OCI-LY1 (cell line): ENCODE measurements around the gene UNC80.

ENCODE experiments used
- EZH2 ChIP-seq: fragments of 200-600 bp; sonication (generic), shearing (Covaris generic); IDR thresholded peaks from 2 replicates; pipeline ENCODE4 v1.8.0; 2017; ENCODE audit warnings: borderline replicate concordance, mixed run types, mild to moderate bottlenecking, antibody characterized with exemption, low read length, moderate library complexity, mixed read lengths
- TF ChIP-seq, protein P1 (sequence below): fragments of 200-600 bp; sonication (generic), shearing (Covaris generic); IDR thresholded peaks from 2 replicates; pipeline ENCODE4 v1.5.1; 2017; ENCODE audit warnings: mild to moderate bottlenecking, antibody characterized with exemption, low read length, moderate library complexity, mixed read lengths

DNA sequence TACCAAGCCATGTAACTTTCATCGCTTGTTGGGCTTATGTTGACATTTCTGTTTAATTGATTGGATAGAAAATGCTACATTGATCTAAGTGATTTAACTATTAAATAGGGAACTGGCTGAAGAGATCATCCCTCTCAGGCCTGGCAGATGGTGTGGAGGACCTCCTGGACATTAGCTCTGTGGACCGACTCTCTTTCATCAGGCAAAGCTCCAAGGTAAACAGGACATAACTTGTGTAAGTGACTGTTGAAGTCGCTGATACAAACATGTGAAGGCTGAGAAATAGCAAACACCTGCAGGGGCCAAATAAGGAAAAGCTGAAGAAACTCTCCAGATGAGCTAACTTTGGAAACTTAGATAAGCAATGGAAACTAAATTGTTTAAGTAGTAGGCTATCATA lies 68.8 kb downstream of the UNC80 start:
- TF ChIP-seq, protein P1, sequence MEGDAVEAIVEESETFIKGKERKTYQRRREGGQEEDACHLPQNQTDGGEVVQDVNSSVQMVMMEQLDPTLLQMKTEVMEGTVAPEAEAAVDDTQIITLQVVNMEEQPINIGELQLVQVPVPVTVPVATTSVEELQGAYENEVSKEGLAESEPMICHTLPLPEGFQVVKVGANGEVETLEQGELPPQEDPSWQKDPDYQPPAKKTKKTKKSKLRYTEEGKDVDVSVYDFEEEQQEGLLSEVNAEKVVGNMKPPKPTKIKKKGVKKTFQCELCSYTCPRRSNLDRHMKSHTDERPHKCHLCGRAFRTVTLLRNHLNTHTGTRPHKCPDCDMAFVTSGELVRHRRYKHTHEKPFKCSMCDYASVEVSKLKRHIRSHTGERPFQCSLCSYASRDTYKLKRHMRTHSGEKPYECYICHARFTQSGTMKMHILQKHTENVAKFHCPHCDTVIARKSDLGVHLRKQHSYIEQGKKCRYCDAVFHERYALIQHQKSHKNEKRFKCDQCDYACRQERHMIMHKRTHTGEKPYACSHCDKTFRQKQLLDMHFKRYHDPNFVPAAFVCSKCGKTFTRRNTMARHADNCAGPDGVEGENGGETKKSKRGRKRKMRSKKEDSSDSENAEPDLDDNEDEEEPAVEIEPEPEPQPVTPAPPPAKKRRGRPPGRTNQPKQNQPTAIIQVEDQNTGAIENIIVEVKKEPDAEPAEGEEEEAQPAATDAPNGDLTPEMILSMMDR: no peak
- TF ChIP-seq EZH2: no peak
